ENCODE data around the gene CDH10.

CDH10 gene

DNA sequence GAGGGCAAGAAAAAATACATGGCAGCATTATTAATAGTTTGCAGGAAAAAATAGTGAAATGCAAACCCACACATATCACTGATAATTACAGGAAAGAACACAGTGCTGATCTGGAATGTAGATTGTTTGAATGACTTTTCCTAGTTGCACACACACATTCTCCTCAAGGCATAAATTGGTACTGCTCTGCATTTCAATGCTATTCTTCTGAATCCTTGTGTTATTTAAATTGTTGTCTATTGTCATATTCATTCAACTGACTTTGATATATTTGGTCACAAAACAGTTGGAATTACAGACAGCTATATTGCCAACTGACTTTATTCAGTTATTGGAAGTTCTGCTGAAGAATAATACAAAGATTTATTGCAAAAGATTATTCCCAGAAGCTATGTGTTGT, 139.5 kb downstream of the CDH10 start:
- no peak overlapping the region for H3K27ac ChIP-seq
- TF ChIP-seq, protein P1, sequence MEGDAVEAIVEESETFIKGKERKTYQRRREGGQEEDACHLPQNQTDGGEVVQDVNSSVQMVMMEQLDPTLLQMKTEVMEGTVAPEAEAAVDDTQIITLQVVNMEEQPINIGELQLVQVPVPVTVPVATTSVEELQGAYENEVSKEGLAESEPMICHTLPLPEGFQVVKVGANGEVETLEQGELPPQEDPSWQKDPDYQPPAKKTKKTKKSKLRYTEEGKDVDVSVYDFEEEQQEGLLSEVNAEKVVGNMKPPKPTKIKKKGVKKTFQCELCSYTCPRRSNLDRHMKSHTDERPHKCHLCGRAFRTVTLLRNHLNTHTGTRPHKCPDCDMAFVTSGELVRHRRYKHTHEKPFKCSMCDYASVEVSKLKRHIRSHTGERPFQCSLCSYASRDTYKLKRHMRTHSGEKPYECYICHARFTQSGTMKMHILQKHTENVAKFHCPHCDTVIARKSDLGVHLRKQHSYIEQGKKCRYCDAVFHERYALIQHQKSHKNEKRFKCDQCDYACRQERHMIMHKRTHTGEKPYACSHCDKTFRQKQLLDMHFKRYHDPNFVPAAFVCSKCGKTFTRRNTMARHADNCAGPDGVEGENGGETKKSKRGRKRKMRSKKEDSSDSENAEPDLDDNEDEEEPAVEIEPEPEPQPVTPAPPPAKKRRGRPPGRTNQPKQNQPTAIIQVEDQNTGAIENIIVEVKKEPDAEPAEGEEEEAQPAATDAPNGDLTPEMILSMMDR (conservative IDR thresholded peaks at IDR 0.05) = no peak
- TF ChIP-seq ZFX (IDR thresholded peaks at IDR 0.05) = no peak

DNA sequence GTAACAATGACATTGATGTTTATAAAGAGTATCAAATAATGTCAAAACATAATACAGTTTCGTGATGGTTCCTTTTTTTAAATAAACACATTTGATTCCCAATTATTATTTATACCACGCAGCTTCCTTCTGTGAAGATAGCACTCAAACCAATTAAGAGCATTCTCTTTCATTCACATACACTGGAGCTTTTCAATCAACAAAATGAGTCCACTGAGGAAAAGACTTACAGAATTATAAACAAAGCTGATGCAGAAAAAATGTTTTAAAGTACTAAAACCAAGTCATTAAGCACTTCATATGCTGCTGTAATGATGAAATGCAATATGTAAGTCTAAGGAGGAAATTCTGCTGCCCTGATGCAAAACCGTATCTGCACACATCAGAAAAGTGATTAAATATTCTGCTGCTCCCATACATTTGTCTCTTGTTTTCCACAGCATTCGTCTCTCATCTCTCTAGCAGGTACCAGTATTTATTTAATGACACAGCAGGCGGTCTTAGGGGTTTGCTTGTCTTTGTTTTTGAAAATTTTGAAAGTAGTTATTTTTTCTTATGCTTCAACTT, 147.1 kb downstream of the CDH10 start:
- TF ChIP-seq, protein P1 (conservative IDR thresholded peaks at IDR 0.05) = no peak
- TF ChIP-seq ZFX (IDR thresholded peaks at IDR 0.05) = no peak
- no peak overlapping the region for H3K27ac ChIP-seq

DNA sequence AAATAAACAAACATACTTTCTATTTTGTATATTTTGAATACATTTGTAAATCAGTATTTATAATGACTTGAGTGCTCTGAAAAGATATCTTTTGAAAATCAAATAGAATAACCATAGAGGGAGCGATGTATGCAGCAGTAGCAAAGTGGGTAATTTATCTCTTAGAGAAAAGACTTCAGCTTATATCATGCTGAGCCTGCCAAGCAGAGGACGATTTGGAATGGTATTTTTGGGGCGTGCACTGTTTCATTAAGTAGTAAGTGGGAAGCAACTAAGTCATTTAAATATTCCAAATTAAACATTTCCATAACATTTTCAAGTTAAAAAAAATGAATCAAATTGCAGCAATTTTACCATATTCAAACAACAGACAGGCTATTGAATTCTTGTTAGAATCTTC, 147.6 kb downstream of the CDH10 start:
- TF ChIP-seq, protein P1 (conservative IDR thresholded peaks at IDR 0.05) = no peak
- TF ChIP-seq ZFX (IDR thresholded peaks at IDR 0.05) = no peak
- no peak overlapping the region for H3K27ac ChIP-seq

DNA sequence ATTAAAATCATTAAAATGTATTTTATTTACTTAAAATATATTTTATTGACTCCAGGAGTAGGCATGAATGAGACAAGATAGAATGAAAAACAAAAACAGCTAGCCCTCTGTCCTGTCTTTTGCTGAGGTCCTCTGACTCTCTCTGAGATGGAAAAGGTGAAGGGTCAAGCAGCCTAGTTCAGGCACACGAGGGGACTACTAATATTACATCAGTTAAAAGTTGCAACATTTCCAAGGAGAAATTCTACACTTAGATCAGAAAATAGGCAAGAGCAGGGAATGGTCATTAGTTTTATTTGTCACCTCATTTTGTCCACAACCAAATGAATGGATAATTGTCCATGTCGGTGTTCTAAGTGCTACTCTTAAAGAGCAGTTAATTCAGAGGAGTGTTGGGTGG, 148.5 kb downstream of the CDH10 start:
- H3K27ac ChIP-seq = no peak overlapping the region
- TF ChIP-seq, protein P1 (conservative IDR thresholded peaks at IDR 0.05) = no peak
- TF ChIP-seq ZFX (IDR thresholded peaks at IDR 0.05) = no peak

DNA sequence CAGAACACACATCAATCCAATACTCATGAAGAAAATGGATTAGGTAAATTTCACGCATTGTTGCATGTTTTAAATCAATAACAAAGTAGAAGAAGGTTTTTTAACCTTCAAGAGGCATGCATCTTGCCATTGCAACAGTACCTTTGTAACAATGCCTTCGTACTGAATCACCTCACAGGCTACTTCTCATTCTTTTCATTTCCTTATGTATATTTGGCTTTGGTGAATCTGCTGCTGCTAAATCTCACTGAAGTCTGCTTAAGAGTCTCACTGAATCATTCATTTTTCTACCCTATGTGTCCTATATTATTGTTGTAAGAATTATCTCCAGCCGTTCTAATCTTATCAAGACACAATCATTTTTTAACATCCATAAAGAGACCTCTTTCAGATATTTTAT, 152.5 kb downstream of the CDH10 start:
- no peak overlapping the region for H3K27ac ChIP-seq
- TF ChIP-seq, protein P1 (conservative IDR thresholded peaks at IDR 0.05) = no peak
- TF ChIP-seq ZFX (IDR thresholded peaks at IDR 0.05) = no peak

DNA sequence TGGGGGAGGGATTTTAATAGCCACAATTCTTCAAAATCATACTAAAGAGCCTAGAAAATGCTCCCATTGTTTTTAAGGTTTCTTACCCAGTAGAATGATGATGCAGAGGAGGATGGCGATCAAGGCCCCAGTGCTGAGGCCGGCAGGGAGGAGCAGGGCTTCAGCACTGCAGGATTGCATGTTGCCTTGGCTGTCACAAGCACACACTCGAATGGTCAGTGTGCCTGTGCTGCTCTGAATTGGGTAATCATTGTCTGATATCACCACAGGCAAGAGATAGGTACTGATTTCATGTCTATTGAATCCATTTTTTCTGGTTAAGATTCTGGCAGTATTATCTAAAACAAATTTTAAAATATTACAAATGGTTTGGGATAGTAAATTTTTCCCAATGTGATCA, 153.3 kb downstream of the CDH10 start:
- TF ChIP-seq, protein P1 (conservative IDR thresholded peaks at IDR 0.05) = no peak
- TF ChIP-seq ZFX (IDR thresholded peaks at IDR 0.05) = no peak
- no peak overlapping the region for H3K27ac ChIP-seq

DNA sequence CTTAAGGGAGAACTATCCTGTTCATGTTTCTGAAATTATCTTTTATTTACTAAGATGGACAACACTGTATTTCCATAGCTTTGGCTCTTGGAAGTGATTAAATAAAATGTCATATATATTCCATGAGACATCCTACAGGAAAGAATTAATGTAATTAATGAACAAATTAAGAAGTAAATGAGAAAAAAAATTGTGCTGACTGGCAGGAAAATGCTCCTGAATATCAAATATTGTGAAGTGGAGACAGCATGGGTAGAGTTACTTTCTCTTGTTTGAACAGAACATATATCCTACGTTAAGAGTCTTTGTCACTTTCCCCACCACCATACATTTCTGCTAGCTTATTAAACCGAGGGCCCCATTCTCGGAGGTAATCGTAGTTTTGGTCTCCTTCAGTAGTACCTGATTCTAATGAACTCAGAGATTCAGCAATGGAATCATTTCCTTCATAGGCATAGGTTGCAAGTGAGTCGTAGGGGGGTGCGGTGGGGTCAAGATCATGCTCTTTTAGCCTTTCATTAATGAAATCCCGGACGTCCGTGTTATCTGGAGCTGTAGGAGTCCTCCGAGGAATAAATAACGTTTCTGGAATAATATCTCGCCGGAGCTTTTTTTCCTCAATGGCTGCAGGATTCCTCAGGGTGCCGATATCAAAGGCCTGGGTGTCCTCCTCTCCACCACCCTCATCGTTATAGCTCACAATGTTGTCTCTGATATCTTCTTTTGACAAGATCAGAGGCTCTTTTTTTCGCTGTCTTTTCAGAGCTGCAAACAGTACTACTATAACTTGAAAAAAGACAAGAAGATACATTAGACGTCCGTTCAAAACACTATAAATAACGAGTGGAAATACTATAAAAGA, 157.2 kb downstream of the CDH10 start:
- H3K27ac ChIP-seq = no peak overlapping the region
- no peak for TF ChIP-seq ZFX (IDR thresholded peaks at IDR 0.05)
- TF ChIP-seq, protein P1 (conservative IDR thresholded peaks at IDR 0.05) = no peak

All from C4-2B (cell line).